Measurements from ENCODE around the gene TBC1D9.

DNA sequence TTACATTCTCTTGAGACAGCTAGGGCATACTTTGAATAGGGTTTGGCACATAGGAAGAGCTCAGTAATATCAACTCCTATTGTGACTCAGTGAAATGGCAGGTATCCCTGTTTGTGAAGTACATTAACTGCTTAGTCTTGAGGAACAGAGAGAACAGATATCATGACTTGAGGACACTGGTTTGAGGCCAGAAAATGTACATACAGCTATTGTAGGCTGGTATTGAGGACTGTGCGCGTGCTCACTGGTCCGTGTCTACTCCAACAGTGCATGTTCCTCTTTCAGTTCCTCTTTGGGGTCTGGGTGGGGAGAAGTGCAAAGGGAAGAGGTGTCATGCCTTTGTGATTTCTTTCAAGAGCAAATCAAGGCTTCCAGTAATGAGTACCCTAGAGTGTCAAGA, 34.6 kb upstream of the TBC1D9 start:
- TF ChIP-seq, protein P1, sequence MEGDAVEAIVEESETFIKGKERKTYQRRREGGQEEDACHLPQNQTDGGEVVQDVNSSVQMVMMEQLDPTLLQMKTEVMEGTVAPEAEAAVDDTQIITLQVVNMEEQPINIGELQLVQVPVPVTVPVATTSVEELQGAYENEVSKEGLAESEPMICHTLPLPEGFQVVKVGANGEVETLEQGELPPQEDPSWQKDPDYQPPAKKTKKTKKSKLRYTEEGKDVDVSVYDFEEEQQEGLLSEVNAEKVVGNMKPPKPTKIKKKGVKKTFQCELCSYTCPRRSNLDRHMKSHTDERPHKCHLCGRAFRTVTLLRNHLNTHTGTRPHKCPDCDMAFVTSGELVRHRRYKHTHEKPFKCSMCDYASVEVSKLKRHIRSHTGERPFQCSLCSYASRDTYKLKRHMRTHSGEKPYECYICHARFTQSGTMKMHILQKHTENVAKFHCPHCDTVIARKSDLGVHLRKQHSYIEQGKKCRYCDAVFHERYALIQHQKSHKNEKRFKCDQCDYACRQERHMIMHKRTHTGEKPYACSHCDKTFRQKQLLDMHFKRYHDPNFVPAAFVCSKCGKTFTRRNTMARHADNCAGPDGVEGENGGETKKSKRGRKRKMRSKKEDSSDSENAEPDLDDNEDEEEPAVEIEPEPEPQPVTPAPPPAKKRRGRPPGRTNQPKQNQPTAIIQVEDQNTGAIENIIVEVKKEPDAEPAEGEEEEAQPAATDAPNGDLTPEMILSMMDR (conservative IDR thresholded peaks at IDR 0.05; ENCODE audit: low read length) = no peak
- no peak for TF ChIP-seq EZH2phosphoT487 (IDR thresholded peaks at IDR 0.05; ENCODE audit: borderline replicate concordance)

All from Loucy (cell line).